ENCODE results near the gene P4HB.

The P4HB gene

DNA sequence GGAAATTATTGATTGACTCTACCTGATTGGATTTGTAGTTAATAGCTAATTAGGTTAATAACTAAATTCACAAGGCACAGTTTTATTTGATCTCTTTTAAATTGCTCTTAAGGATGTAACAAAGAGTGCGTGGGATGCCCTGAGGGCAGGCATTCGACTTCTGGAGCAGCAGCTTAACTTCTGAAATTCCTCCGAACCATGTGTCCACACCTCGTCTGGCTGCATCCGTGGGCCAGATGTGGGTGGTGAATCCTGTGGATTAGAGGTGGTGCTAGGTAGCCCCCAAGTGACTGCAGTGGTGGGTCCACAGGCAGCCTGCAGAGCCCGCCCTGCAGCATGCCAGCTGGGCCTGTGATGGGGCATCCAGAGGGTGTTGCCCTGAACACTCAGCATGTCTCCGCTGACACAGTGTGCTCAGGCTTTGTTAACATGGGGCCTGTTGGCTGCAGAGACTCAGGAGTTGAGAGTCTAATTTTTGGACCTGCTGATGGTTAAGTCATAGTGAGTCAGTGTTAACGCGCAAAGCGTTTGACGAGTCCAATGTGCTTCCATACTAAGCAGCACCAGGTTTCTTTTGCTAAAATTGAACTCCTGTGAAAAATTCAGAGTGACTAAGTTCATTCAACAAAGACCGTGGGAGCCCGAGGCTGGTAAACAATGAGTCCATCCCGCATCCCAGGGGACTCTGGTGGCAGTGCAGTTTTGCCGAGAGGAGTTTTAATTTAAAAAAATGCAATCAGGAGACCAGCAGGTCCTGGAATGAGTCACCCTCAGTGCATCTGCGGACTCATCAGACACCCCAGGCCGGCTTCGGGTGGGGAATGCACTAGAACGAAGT lies 37.9 kb upstream of the P4HB start:
- DNase-seq (ENCODE audit: low read depth in 2 of 2): no peak

- no peak for DNase-seq (ENCODE audit: low read depth in 2 of 2)
These were observed 35.1 kb upstream of the P4HB start for GRCh38 chr17:81895400-81895799.

- no peak for DNase-seq (ENCODE audit: low read depth in 2 of 2)
These were observed 30.9 kb upstream of the P4HB start for GRCh38 chr17:81891303-81891552.

DNA sequence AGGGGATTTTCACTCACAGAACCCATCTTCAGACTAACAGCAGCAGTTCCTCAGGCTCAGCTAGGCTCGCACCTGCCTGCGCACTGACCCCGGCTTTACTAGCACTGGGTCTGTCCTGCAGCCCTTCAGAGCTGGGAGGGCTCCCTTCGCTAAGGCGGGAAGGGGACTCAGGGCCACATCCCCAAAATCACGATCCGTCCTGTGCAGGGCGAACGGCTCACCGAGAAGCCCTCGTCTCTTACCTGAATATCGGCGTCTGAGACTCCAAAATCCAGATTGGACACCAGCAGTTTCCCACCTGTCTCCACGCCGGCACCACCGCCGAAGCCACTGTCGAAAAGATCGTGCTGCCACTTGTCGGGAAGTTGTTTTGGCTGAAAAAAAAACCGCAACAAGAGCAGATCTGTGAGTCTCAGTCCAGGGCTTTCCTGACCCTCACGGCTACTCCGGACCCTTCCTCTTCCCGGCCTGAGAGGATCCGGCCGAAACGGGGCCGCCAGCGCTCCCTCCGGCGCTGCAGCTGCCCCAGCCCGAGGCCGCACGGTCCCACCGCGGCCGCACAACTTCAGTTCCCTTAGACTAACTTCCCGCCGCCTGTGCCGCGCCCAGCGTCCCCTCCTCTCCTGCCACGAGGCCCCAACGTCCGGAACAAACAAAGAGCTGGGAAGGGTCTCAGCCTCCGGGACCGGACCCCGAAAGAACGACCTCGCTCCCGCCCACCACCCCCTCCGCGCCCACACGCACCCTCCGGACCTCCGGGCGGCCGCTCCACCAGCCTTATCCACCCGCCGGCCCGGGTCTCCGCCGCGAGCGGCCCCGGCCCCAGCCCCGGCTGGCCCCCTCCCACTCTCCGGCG lies 30.3 kb upstream of the P4HB start:
- no peak for DNase-seq (ENCODE audit: low read depth in 2 of 2)

- DNase-seq (ENCODE audit: low read depth in 2 of 2): no peak
These were observed 29.3 kb upstream of the P4HB start for GRCh38 chr17:81889602-81890001.

DNA sequence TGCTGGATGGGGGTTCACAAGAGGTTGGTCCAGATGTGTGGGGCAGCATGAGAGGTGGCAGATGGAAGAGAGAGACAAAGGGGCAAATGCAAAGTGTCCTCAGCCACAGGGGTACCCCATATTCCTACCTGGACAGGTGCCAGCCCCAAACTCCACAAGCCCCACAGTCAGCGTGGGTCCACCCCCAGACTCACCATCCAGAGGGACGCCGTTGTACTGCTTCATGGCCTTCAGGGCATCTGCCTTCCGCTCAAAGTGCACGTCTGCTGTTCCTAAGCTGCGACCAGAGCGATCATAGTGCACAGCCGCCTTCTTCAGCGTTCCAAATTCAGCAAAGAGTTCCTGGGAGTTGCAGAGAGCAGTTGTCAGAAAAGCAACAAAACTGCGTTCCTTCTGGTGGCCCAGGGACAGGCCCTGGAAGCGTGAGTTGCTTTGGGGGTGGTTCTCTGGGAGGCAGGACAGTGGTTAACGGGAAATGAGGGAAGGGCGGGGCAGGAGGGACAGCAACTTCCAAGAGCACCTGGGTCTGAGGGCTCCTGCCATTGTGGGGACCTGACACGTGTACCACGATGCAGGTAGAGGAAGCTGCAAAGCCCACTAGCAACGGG lies 28.8 kb upstream of the P4HB start:
- DNase-seq (ENCODE audit: low read depth in 2 of 2): no peak

GRCh38 chr17:81888105-81888987 lies 28.0 kb upstream of the P4HB start:
- no peak for DNase-seq (ENCODE audit: low read depth in 2 of 2)

DNA sequence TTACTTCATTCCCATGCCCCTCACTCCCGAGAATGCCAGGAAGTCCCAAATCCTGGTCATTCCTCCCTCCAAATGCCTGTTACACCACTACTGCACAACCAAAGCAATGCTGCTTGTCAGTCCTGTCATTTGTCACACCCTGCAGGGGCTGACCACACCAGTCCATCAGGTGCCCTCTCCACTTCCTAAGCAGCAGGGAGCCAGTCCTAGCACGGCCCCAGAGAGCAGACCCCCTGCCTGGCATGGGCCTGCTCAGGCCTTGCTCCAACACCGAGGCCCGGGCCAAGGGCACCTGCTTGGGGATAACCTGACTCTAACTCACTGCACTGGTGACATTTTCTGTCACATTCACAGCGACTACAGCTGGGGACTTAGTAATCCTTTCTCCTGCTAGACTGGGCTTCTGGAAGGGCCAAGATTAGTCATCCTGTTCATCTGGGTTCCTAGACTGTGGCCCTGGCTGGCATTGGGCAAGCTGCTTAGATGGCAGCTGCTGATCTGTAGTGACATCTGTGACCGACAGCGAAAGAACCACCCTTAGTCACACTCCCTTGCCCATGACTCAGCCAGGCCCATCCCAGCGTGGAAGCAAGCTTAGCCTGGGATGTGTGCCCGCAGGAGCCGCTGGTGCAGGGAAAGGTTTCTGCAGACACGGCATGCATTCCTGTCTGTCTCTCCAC lies 25.7 kb upstream of the P4HB start:
- no peak for DNase-seq (ENCODE audit: low read depth in 2 of 2)

DNA sequence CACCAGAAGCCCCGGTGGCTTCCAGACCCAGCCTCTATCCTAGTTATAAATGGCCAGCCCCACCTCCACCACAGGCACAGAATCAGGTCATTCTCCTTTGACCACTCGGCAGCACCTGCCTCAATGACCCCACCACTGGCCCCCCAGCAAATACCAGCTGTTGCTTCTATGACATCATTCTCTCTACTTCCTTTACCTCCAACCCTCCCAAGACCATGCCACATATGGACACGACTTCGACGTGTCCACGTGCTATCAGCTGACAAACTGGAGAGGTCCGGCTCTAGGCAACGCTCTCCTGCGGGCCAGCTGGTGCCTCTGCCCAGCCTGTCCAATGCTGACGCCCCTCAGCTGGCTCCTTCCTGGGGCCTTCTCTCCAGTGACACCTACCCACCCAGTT lies 25.1 kb upstream of the P4HB start:
- no peak for DNase-seq (ENCODE audit: low read depth in 2 of 2)

DNA sequence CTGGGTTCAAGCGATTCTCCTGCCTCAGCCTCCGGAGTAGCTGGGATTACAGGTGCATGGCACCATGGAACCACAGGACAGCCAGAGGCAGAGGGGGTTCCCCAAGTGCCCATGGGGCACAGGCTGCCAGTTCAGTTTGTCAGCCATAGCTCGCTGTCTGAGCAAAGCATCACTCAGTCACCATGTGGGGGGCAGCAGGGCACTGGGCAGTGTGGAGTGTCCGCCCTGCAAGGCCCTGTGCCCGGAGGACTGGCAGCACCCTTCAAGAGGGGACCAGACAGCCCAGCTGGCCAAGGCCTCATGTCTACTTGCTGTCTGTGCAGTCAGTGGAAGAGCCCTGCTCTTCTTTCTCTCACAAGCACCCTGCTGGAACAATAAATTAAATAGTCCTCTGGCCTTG lies 24.6 kb upstream of the P4HB start:
- DNase-seq (ENCODE audit: low read depth in 2 of 2): no peak

- DNase-seq (ENCODE audit: low read depth in 2 of 2): no peak
These were observed 24.2 kb upstream of the P4HB start for GRCh38 chr17:81884520-81884919.

DNA sequence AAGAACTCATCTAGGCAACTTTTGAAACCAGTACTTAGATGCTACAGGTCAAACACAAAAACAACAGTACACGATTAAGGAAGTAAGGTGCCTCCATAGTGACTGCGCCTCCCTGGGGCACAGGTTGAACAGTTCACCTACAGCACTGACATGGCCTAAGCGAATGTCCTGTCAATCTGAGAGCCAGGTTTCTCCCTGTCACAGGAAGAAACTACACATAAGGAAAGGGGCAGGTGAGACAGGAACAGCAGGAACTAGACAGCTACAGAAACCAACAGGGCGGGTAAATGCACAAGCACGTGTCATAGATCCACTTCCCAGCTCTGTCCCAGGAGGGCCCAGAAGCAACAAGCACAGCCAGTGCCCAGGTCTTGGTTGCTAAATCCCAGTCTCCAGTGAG lies 18.8 kb upstream of the P4HB start:
- DNase-seq (ENCODE audit: low read depth in 2 of 2): no peak

DNA sequence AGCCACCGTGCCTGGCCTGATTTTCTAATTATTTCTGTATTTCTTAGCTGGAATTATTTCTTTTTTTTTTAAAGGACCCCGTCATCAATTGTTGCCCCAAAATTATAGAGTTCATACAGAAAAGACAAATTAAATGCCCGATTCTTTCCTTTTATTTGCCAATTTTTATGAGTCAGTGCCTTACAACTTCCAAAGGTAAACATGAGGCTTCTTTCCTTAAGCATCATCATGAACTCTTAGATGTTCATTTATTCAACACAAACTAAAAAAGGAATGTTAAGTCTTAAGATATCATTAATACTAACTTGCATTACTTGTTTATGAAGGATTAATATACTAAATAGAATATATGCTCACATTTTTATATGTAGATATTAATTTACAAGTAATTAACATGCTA lies 18.0 kb upstream of the P4HB start:
- DNase-seq (ENCODE audit: low read depth in 2 of 2): no peak

- no peak for DNase-seq (ENCODE audit: low read depth in 2 of 2)
These were observed 17.2 kb upstream of the P4HB start for GRCh38 chr17:81877569-81877968.

DNA sequence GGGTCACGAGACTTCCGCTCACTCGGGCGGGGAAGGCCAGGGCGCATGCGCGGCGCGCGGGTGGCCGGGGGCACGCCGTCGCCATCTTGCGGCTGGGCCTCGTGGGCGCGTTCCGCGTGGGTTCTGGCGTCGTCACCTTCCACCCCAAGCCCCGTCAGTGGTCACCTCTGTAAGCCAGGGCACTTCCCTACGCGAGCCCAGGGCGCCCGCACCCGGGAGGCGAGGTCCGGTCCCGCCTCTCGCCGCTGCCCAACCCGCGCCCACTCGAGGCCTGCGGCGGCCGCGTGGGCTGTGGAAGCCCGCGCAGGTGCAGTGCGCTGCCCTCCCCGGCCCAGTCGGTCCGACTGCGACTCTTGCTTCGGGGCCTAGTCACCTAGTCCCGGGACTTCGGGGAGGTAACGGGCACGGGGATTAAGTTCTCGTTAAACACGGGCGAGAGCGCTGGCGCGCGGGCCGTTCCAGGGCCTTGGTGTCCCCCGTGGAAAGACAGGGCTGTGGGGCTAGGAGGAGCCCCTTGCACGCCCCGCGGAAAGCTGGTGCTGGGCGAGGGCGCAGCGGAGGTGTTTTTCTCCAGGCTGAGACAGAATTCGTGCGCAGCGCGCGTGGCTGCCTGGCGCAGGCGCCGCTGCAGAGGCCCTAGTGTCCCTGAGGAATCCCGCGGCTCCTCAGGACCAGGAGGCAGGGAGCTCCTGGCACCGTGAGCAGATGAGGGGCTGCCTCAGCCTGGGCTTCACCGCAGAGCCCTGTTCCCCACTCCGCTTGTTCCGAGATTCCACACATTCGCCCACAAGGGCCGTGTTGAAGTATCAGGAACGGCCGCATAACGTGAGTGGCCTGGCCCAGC lies 11.3 kb upstream of the P4HB start:
- DNase-seq (ENCODE audit: low read depth in 2 of 2): peak; percentile 92 to 93

DNA sequence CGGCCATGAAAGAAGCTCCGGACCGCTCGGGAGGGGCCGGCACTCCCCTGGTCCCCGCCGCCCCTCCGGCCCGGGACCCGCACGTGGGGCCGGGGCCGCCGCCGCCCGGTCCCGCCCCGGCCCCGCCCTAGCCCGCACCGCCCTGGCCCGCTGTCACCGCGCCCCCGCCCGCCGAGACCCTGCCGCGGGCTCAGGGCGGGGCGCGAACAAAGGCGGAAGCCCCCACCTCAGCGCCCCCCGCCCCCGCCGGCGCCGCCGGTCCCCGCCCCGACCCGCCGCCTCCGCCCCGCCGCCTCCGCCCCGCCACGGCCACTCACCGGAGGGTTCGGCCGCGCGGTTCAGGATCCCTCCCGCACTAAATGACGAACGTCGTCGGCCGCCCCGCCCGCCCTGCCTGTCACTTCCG lies 10.6 kb upstream of the P4HB start, which contains the start of gene ARHGDIA:
TSS of gene ARHGDIA (minus strand) at position 357 of the 406 bp plus-strand sequence. CDS start 1,407 bp downstream, outside the sequence.
- no peak for DNase-seq (ENCODE audit: low read depth in 2 of 2)

GRCh38 chr17:81870131-81870980 lies 10.0 kb upstream of the P4HB start:
- DNase-seq (ENCODE audit: low read depth in 2 of 2): no peak

- no peak for DNase-seq (ENCODE audit: low read depth in 2 of 2)
These were observed 9.1 kb upstream of the P4HB start for GRCh38 chr17:81869221-81870130.
